MM.1S (cell line): ENCODE data around the gene PSD.

Experiments used
- DNase-seq: peaks from one replicate; pipeline ENCODE4 v3.0.0-alpha.2; 2015
- H2AFZ ChIP-seq: fragments of 300-600 bp; sonication (generic); 2 replicates; pipeline ENCODE4 v1.6.0; 2016; ENCODE audit warnings: antibody characterized with exemption, low read length
- H3F3A ChIP-seq: fragments of 300-600 bp; sonication (generic); 2 replicates; pipeline ENCODE4 v1.6.1; 2016; ENCODE audit warnings: mild to moderate bottlenecking, antibody characterized with exemption, low read length, moderate library complexity, mixed read lengths; ENCODE audit not compliant: insufficient read depth
- H3K27ac ChIP-seq: fragments of 300-600 bp; sonication (generic); 2 replicates; pipeline ENCODE4 v1.5.1; 2016; ENCODE audit warnings: mild to moderate bottlenecking, low read length
- H3K27me3 ChIP-seq: fragments of 300-600 bp; sonication (generic); replicated peaks from 2 replicates; pipeline ENCODE4 v1.6.0; 2016; ENCODE audit warnings: low read length; ENCODE audit not compliant: insufficient read depth
- H3K36me3 ChIP-seq: fragments of 300-600 bp; sonication (generic); replicated peaks from 2 replicates; pipeline ENCODE4 v1.6.1; 2016; ENCODE audit warnings: mild to moderate bottlenecking, low read length, mixed read lengths; ENCODE audit not compliant: insufficient read depth
- H3K4me1 ChIP-seq: fragments of 300-600 bp; sonication (generic); 2 replicates; pipeline ENCODE4 v1.6.1; 2016; ENCODE audit warnings: low read length, mixed read lengths
- H3K4me2 ChIP-seq: fragments of 300-600 bp; sonication (generic); 2 replicates; pipeline ENCODE4 v1.6.0; 2016; ENCODE audit warnings: low read depth, low read length
- H3K4me3 ChIP-seq: fragments of 300-600 bp; sonication (generic); 2 replicates; pipeline ENCODE4 v1.5.1; 2016; ENCODE audit warnings: low read length, mixed read lengths
- H3K79me2 ChIP-seq: fragments of 300-600 bp; sonication (generic); 2 replicates; pipeline ENCODE4 v1.6.1; 2016; ENCODE audit warnings: mixed run types, low read length, mixed read lengths
- H3K9ac ChIP-seq: fragments of 300-600 bp; sonication (generic); 2 replicates; pipeline ENCODE4 v1.6.1; 2016; ENCODE audit warnings: low read length, mixed read lengths
- H3K9me2 ChIP-seq: fragments of 300-600 bp; sonication (generic); replicated peaks from 2 replicates; pipeline ENCODE4 v1.6.1; 2016; ENCODE audit warnings: mild to moderate bottlenecking, low read length, mixed read lengths; ENCODE audit not compliant: insufficient read depth
- H3K9me3 ChIP-seq: fragments of 300-600 bp; sonication (generic); replicated peaks from 2 replicates; pipeline ENCODE4 v1.6.1; 2016; ENCODE audit warnings: mild to moderate bottlenecking, low read length, mixed read lengths; ENCODE audit not compliant: insufficient read depth
- H4K20me1 ChIP-seq: fragments of 300-600 bp; sonication (generic); 2 replicates; pipeline ENCODE4 v1.6.1; 2016; ENCODE audit warnings: mild to moderate bottlenecking, low read length, moderate library complexity, mixed read lengths; ENCODE audit not compliant: insufficient read depth
- CTCF ChIP-seq: fragments of 300-600 bp; sonication (generic); IDR thresholded peaks from 2 replicates; pipeline ENCODE4 v1.5.1; 2016; ENCODE audit warnings: antibody characterized with exemption, low read length, mixed read lengths
- EZH2 ChIP-seq: fragments of 300-600 bp; sonication (generic); optimal IDR thresholded peaks from 2 replicates; pipeline ENCODE3; 2017; ENCODE audit warnings: low read depth, mild to moderate bottlenecking, antibody characterized with exemption, low read length, mixed read lengths
- EZH2phosphoT487 ChIP-seq: fragments of 300-600 bp; sonication (generic); IDR thresholded peaks from 2 replicates; pipeline ENCODE4 v1.6.1; 2018; ENCODE audit warnings: antibody characterized with exemption, low read length

Gene PSD

GRCh38 chr10:102389894-102390293 lies 28.7 kb downstream of the PSD start:
- no peaks in the 10 kb centered on the region for H3K4me1 ChIP-seq
- no peaks in the 10 kb centered on the region for H3K27me3 ChIP-seq
- no peaks in the 10 kb centered on the region for H3K9me2 ChIP-seq
- no peak overlapping the region for H2AFZ ChIP-seq
- DNase-seq, result no peak
- TF ChIP-seq CTCF (no peak), EZH2phosphoT487 (no peak), EZH2 (no peak)
- H3K27ac ChIP-seq, result no peak overlapping the region
- no peak overlapping the region for H3K9ac ChIP-seq
- peaks cover 3% of the 10 kb centered on the region; the same call in 1 of the 2 replicates for H3K79me2 ChIP-seq
- H3F3A ChIP-seq, result peaks cover 11% of the 10 kb centered on the region
- no peak overlapping the region for H3K4me3 ChIP-seq
- H4K20me1 ChIP-seq, result no peaks in the 10 kb centered on the region
- no peak overlapping the region for H3K4me2 ChIP-seq
- no peaks in the 10 kb centered on the region for H3K36me3 ChIP-seq
- H3K9me3 ChIP-seq, result no peaks in the 10 kb centered on the region

GRCh38 chr10:102384606-102385429 lies 33.8 kb downstream of the PSD start:
- Histone ChIP-seq H3K4me1 (no peaks in the 10 kb centered on the region), H3K27me3 (no peaks in the 10 kb centered on the region), H3K9ac (no peak overlapping the region), H3K4me2 (no peak overlapping the region), H4K20me1 (no peaks in the 10 kb centered on the region), H3K27ac (no peak overlapping the region), H3K4me3 (no peak overlapping the region), H3F3A (no peaks in the 10 kb centered on the region), H3K9me3 (no peaks in the 10 kb centered on the region), H3K36me3 (no peaks in the 10 kb centered on the region), H2AFZ (no peak overlapping the region), H3K9me2 (no peaks in the 10 kb centered on the region), H3K79me2 (no peaks in the 10 kb centered on the region)
- DNase-seq, result no peak
- TF ChIP-seq CTCF (no peak), EZH2 (no peak), EZH2phosphoT487 (no peak)

- Histone ChIP-seq H2AFZ (no peak overlapping the region), H3K4me1 (no peaks in the 10 kb centered on the region), H3K9me2 (no peaks in the 10 kb centered on the region), H3K27ac (no peak overlapping the region), H3F3A (no peaks in the 10 kb centered on the region), H3K27me3 (no peaks in the 10 kb centered on the region), H3K9ac (no peak overlapping the region), H3K9me3 (no peaks in the 10 kb centered on the region), H3K36me3 (no peaks in the 10 kb centered on the region), H3K4me3 (no peak overlapping the region), H4K20me1 (no peaks in the 10 kb centered on the region), H3K4me2 (no peak overlapping the region), H3K79me2 (no peaks in the 10 kb centered on the region)
- no peak for DNase-seq
- 0 out of 2 replicates have a peak, but pooled peaks have one; percentile 7 for TF ChIP-seq CTCF
- TF ChIP-seq EZH2phosphoT487, result no peak
Observed at GRCh38 chr10:102384053-102384452, 34.5 kb downstream of the PSD start.
